Stimulated activated CD8-positive, alpha-beta memory T cell treated with anti-CD3 and anti-CD28 coated beads, Interleukin-7, amount 100 ng/mL, for 48 hours (primary cell): ENCODE data around the gene METTL16.
"Not testable (repeated sequence)": the region's sequence is repeated elsewhere in the genome, so short reads cannot be mapped to it uniquely, and the experiment has no call there.

Source experiments
- DNase-seq, 2 donors: peaks; one replicate each; pipeline ENCODE4 v3.0.0-alpha.2; 2020; ENCODE audit warnings: low read depth in 1 of 2; ENCODE audit errors: extremely low read depth in 1 of 2

Gene METTL16

GRCh38 chr17:2453866-2454265, 57.8 kb downstream of the METTL16 start:
- DNase-seq: no peak

DNA sequence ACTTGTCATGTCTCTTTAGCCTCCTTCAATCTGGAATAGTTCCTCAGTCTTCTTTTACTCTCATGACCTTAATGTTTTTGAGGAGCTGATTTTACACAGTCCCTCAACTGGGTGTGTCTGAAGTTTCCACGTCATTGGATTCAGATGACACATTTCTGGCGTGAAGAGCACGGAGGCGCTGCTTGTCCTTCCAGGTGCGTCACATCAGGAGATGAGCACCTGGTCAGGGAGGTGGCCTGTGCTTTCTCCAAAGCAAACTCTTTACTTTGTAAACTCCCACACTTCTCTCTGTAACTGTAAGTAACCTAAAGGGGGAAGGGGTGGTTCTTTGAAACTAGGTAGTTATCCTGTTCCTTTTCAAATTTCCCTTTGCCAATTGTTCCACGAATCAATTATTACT, 58.4 kb downstream of the METTL16 start:
- DNase-seq: no peak

GRCh38 chr17:2452216-2452750, 59.4 kb downstream of the METTL16 start:
- no peak for DNase-seq

- no peak for DNase-seq
Observed at GRCh38 chr17:2450016-2450650, 61.6 kb downstream of the METTL16 start.

GRCh38 chr17:2449486-2449885, 62.2 kb downstream of the METTL16 start:
- no peak for DNase-seq

GRCh38 chr17:2447479-2447878, 64.2 kb downstream of the METTL16 start:
- not testable (repeated sequence) for DNase-seq

DNA sequence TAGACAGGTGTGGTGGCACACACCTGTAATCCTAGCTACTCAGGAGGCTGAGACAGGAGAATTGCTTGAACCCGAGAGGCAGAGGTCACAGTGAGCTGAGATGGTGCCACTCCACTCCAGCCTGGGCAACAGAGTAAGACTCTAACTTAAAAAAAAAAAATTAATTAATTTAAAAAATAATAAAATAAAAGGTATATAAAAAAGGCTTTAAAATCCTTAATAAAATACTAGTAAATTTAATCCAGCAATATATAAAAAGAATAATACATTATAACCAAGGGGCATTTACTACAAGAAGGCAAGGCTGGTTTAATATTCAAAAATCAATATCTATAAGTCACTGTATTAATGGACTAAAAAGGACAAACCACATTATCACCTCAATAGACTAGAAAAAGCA, 66.0 kb downstream of the METTL16 start:
- DNase-seq: no peak

DNA sequence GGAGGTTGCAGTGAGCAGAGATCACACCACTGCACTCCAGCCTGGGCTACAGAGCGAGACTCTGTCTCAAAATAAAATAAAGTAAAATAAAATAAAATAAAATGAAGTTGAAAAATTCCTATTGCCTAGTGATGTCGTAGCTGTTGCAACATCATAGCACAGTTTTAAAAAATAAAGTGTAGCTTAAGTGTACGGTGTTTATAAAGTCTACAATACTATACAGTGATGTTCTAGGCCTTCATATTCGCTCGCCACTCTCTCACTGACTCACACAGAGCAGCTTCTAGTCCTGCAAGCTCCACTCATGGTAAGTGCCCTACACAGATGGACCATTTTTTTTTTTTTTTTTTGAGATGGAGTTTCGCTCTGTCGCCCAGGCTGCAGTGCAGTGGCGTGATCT, 67.3 kb downstream of the METTL16 start:
- no peak for DNase-seq

DNA sequence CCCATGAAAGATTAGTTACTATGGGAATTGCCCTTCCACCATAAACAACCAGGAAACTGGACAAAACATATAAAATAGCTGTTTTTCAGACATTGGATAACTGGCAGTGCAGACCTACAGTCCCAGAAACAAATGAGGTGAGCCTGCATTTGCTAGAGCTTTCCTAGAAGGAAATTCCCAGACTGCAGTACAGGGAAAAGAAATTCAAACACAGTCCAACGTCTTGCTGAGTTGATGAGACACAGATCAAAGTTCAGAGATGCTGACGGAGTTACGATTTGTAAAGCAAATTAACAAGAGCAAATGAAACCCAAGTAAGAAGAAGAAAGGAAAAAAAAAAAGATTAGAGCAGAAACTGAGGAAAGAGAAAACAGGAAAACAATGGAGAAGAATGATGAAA, 69.5 kb downstream of the METTL16 start:
- DNase-seq: no peak

DNA sequence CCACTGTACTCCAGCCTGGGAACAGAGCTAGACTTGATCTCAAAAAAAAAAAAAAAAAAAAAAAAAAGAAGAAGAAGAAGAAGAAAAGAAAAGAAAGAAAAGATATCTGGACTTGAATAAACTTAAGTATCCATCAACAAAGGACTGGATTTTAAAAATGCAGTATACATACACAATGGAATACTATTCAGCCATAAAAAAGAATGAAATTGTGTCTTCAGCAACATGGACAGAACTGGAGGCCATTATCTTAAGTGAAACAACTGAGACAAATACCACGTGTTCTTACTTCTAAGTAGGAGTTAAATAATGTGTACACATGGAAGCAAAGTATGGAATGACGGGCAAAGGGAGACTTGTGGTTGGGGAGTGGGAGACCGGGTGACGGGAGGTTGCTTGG, 70.8 kb downstream of the METTL16 start:
- no peak for DNase-seq

GRCh38 chr17:2439997-2440396, 71.7 kb downstream of the METTL16 start:
- DNase-seq: not testable (repeated sequence)

DNA sequence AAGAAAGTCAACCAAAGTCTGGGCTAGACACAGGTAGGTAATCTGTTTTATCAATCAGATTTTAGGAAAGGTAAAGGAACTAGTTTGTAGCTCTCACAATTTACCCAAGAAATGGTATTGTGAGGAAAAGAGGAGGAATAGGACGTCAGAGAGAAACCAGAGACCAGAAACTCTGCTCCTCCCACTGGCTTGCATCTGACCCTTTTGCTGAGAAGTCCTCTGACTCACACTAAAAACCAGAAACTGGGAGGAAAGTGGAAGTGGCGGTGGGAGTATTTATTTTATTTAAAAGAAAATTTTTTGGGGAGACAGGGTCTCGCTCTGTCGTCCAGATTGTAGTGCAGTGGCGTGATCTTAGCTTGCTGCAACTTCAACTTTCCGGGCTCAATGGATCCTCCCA, 72.9 kb downstream of the METTL16 start:
- no peak for DNase-seq

- DNase-seq: no peak
Observed at GRCh38 chr17:2436316-2436905, 75.3 kb downstream of the METTL16 start.

DNA sequence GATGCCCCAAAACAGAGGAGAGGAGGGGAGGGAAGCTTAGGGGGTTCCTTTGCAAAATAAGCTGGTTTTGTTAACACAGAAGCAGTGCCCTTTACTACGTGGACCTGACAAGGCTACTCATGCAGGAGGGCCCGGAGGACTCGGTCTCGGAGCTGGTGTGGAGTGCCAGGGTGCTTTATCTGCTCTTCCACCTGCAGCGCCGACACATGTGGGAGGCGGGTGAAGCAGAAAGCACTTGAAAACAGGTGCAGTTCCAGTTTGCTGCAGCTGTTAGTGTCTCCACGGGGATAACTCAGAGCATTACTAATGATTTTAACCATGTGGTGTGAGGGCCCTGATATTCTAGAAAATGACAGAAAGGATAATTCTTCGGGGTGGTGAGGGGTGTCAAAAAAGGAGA, 75.8 kb downstream of the METTL16 start:
- no peak for DNase-seq

GRCh38 chr17:2435181-2435741, 76.4 kb downstream of the METTL16 start:
- no peak for DNase-seq

DNA sequence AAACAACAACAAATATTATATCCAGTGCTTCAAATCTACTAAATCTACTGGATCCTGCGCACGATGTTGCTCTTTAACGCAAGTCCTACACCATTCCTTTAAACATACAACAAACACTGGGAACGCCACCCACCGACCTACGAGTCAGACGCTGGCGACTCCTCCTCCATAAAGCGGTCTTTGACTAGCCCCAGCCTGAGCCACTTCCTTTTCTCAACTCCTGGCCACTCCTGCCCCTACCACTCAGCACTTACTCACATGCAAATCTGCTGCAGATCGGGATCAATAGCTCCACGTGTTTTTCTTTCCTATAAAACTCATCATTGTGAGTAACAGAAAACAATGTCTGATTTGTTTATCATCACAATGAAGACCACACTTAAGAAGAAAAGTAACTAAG, 78.0 kb downstream of the METTL16 start:
- DNase-seq: no peak

DNA sequence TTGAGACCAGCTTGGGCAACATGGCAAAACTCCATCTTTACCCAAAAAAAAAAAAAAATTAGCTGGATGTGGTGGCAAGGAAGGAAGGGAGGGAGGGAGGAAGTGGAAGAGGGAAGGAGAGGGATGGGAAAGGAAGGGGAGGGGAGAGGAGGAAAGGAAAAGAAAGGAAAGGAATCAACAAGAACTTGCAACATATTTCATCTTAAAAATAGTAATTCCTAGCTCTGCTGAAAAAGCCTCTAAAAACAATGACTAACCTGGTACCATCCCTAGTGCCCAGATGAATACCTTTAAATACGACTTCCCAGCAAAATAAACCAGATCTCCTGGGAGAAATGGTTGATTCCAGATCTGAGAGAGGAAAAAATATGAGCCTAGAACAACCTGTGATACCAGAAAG, 83.8 kb downstream of the METTL16 start:
- no peak for DNase-seq

GRCh38 chr17:2427215-2427614, 84.5 kb downstream of the METTL16 start:
- DNase-seq: no peak

- DNase-seq: no peak
Observed at GRCh38 chr17:2423271-2423670, 88.4 kb downstream of the METTL16 start.

DNA sequence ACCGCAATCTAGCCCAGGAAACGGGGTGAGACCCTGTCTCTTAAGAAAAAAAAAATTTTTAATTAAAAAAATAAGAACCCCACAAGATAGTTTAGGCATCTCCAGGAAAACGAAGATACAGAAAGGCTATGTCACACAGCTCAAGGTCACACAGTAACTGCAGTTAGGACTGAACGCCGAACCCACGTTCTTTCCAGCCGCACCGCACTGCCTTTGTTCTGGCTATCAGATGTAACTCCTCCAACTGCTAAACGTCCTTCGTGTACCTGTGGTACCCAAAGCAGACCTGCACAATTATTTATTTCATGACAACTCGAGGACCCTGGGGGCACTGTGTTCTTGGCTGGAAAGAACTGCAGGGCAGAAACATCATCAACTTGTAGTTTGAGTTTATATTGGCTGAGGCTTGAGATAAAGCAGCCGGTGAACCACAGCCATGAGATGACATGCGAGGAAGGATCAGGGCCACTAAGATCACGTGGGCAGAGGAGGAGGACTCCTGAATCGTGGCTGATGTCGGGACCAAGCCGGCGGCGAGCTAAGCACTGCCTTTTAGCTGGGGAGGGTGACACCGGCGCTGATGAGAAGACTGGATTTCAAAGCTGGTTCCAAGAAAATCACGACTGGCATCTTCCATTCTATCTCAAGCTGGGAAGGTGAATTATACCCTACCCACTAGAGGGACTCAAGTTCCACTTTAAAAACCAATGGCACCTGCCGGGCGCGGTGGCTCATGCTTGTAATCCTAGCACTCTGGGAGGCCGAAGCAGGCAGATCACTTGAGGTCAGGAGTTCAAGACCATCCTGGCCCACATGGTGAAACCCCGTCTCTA, 90.2 kb downstream of the METTL16 start:
- no peak for DNase-seq

- no peak for DNase-seq
Observed at GRCh38 chr17:2420176-2420575, 91.5 kb downstream of the METTL16 start.

DNA sequence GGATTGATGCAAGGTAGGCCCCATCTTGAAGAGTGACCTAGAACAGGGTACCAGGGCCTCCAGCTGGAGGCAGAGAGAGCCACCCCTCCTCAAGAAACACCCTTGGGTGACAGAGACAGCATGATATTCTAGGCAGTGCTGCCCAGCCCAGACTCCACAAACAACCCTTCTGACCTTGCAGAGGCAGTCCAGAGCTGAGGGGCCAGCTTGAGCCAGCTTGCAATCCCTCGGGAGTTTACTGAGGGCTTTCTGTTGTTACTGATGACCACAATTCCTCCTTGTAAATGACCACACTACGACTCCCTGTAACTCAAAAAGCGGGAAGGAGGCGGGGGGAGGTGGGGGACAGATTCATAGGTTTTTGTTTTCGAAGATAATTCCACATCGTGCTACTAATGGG, 92.2 kb downstream of the METTL16 start:
- no peak for DNase-seq
